Spleen (tissue), 11 donors: ENCODE results near the gene FAM216B. TPM values are rescaled to one million over a fixed set of nuclear protein-coding genes. Genes with fewer than 3 reads are reported as not detected.

Experiments used
- DNase-seq: peaks from one replicate; pipeline ENCODE4 v3.0.0-alpha.2; 2020
- H3K27ac ChIP-seq, 8 donors: fragments of 200-600 bp; sonication (generic) in 7 of 8; 1 replicate in 4 of 8; 2 replicates in 4 of 8; pipeline versions ENCODE4 v1.5.0 to v1.8.0; 2016 to 2021; ENCODE audit warnings: inconsistent platforms in 4 of 8, mild to moderate bottlenecking in 4 of 8, moderate library complexity in 1 of 8
- H3K27me3 ChIP-seq, 7 donors: fragments of 200-600 bp; sonication (generic) in 6 of 7; replicated peaks in 1 of 7; 1 replicate in 4 of 7; 2 replicates in 3 of 7; pipeline versions ENCODE4 v1.5.0 to v1.8.0; 2016 to 2021; ENCODE audit warnings: inconsistent platforms in 3 of 7, mild to moderate bottlenecking in 1 of 7
- H3K36me3 ChIP-seq, 6 donors: fragments of 200-600 bp; sonication (generic) in 5 of 6; 1 replicate in 4 of 6; 2 replicates in 2 of 6; pipeline versions ENCODE4 v1.5.0 to v1.8.0; 2016 to 2021; ENCODE audit warnings: inconsistent platforms in 2 of 6
- H3K4me1 ChIP-seq, 6 donors: fragments of 200-600 bp; sonication (generic) in 5 of 6; 1 replicate in 3 of 6; 2 replicates in 3 of 6; pipeline versions ENCODE4 v1.5.0 to v1.8.0; 2016 to 2021; ENCODE audit warnings: inconsistent platforms in 3 of 6
- H3K4me3 ChIP-seq, 8 donors: fragments of 200-600 bp; sonication (generic) in 7 of 8; 1 replicate in 4 of 8; 2 replicates in 4 of 8; pipeline versions ENCODE4 v1.5.0 to v1.8.0; 2016 to 2021; ENCODE audit warnings: inconsistent platforms in 4 of 8, mild to moderate bottlenecking in 4 of 8, moderate library complexity in 2 of 8
- H3K9me3 ChIP-seq, 8 donors: fragments of 200-600 bp; sonication (generic) in 7 of 8; 1 replicate in 4 of 8; 2 replicates in 4 of 8; pipeline versions ENCODE4 v1.5.0 to v1.8.0; 2016 to 2021; ENCODE audit warnings: inconsistent platforms in 4 of 8
- CTCF ChIP-seq, 11 experiments: fragments of 200-600 bp in 7 of 11; fragments of 450-650 bp in 4 of 11; sonication (generic) in 4 of 11; IDR thresholded peaks in 8 of 11; conservative IDR thresholded peaks in 3 of 11; 1 replicate in 7 of 11; 2 replicates in 4 of 11; pipeline versions ENCODE4 v1.4.0 to v1.8.0; 2016 to 2021; ENCODE audit warnings: antibody characterized with exemption in 11 of 11, inconsistent platforms in 4 of 11, mild to moderate bottlenecking in 1 of 11
- POLR2A ChIP-seq, 3 donors: fragments of 450-650 bp; IDR thresholded peaks; one replicate each; pipeline ENCODE4 v1.5.1; 2017; ENCODE audit warnings: antibody characterized with exemption in 3 of 3, mild to moderate bottlenecking in 1 of 3
- POLR2AphosphoS5 ChIP-seq, 3 donors: sonication (generic); formaldehyde crosslinking; IDR thresholded peaks; one replicate each; pipeline ENCODE4 v1.5.1; 2017; ENCODE audit warnings: antibody characterized with exemption in 3 of 3
- WGBS, 5 donors: extraction: QIAGEN DNeasy Blood & Tissue Kit in 3 of 5; methylation state at CpG; one replicate each; pipeline versions ENCODE4 v1.1.5 to v1.1.7; 2013 to 2018; 5-methylcytosine and 5-hydroxymethylcytosine counted together
- intact Hi-C: fragments of 100-400 bp; cut with DNase I; formaldehyde crosslinking; loops from one replicate; pipeline ENCODE4 v1.15.0; 2023; ENCODE audit warnings: low total_unique reads
- polyA plus RNA-seq, 3 donors: library from polyadenylated mRNA; stranded (reverse); fragments of 200-250 nt; gene quantifications; one replicate each; pipeline ENCODE4 v1.2.1, GENCODE V29; 2013
- total RNA-seq, 7 donors: library from RNA; depleted of rRNA in 3 of 7; stranded (reverse); fragments of >200 nt in 3 of 7; fragmentation: NEBNext Ultra II Directional in 4 of 7; extraction: Animal tissue kit (Norgen Biotek cat#: 25700) in 4 of 7; gene quantifications; one replicate each; pipeline versions ENCODE4 v1.1.0 to v1.2.1, GENCODE V29; 2016 to 2021
- donor health status: healthy with polysubstance abuse.
- donor health status: DM: no; HTN: no; CAD: no; lungs with moderate emphysema.
- donor health status: DM: no; HTN: no; CAD: no.
- donor health status: Bipolar disorder and iron deficiency.
- donor health status: healthy.
- donor health status: DM: no; HTN: no; CAD: no.
- donor health status: DM: yes; HTN: yes; CAD: no.

Gene FAM216B
- total and polyA plus RNA-seq, 10 donors: 0.04 to 0.16 (median 0.15) TPM; not detected in 7

GRCh38 chr13:42747399-42747873, 33.9 kb upstream of the FAM216B start:
- Histone ChIP-seq H3K4me1 (no peaks in the 10 kb centered on the region), H3K9me3 (no peaks in the 10 kb centered on the region), H3K27me3 (no peaks in the 10 kb centered on the region), H3K27ac (no peak overlapping the region), H3K36me3 (no peaks in the 10 kb centered on the region), H3K4me3 (no peak overlapping the region)
- WGBS, 5 donors: 73 to 84% (median 80%) methylated on average over 4 of the region's 4 CpGs
- TF ChIP-seq POLR2A (IDR thresholded peaks at IDR 0.05): no peak
- no peak for TF ChIP-seq CTCF (IDR thresholded peaks at IDR 0.05 in 8 of 11, conservative IDR thresholded peaks at IDR 0.05 in 3 of 11)
- no peak for TF ChIP-seq POLR2AphosphoS5 (IDR thresholded peaks at IDR 0.05)
- DNase-seq: no peak
- intact Hi-C loops: no loop called here

GRCh38 chr13:42750794-42751193, 30.6 kb upstream of the FAM216B start:
- TF ChIP-seq CTCF (IDR thresholded peaks at IDR 0.05 in 8 of 11, conservative IDR thresholded peaks at IDR 0.05 in 3 of 11) (no peak), POLR2A (IDR thresholded peaks at IDR 0.05) (no peak), POLR2AphosphoS5 (IDR thresholded peaks at IDR 0.05) (no peak)
- Histone ChIP-seq H3K9me3 (no peaks in the 10 kb centered on the region), H3K4me3 (no peak overlapping the region), H3K27ac (no peak overlapping the region), H3K36me3 (no peaks in the 10 kb centered on the region), H3K4me1 (no peaks in the 10 kb centered on the region), H3K27me3 (peaks cover 0 to 2% (median 0%) of the 10 kb centered on the region in 7 donors)
- WGBS, 5 donors: 44 to 61% (median 54%) methylated on average over 5 of the region's 5 CpGs
- intact Hi-C loops: no loop called here
- no peak for DNase-seq

GRCh38 chr13:42751693-42752092, 29.7 kb upstream of the FAM216B start:
- no peak for DNase-seq
- Histone ChIP-seq H3K4me3 (no peak overlapping the region), H3K27ac (no peak overlapping the region), H3K4me1 (no peaks in the 10 kb centered on the region), H3K9me3 (no peaks in the 10 kb centered on the region), H3K27me3 (peaks cover 0 to 3% (median 0%) of the 10 kb centered on the region in 7 donors), H3K36me3 (no peaks in the 10 kb centered on the region)
- intact Hi-C loops: no loop called here
- WGBS, 5 donors: 75 to 88% (median 80%) methylated on average over 3 of the region's 3 CpGs
- TF ChIP-seq POLR2A (IDR thresholded peaks at IDR 0.05): no peak
- TF ChIP-seq POLR2AphosphoS5 (IDR thresholded peaks at IDR 0.05): no peak
- no peak for TF ChIP-seq CTCF (IDR thresholded peaks at IDR 0.05 in 8 of 11, conservative IDR thresholded peaks at IDR 0.05 in 3 of 11)

- intact Hi-C loops: no loop called here
- no peak overlapping the region for H3K4me3 ChIP-seq
- peaks cover 0 to 3% (median 0%) of the 10 kb centered on the region in 7 donors for H3K27me3 ChIP-seq
- no peak for DNase-seq
- WGBS, 5 donors: 86 to 100% (median 95%) methylated on average over 2 of the region's 2 CpGs
- no peaks in the 10 kb centered on the region for H3K4me1 ChIP-seq
- no peaks in the 10 kb centered on the region for H3K9me3 ChIP-seq
- H3K36me3 ChIP-seq: no peaks in the 10 kb centered on the region
- no peak overlapping the region for H3K27ac ChIP-seq
- no peak for TF ChIP-seq POLR2A (IDR thresholded peaks at IDR 0.05)
- TF ChIP-seq POLR2AphosphoS5 (IDR thresholded peaks at IDR 0.05): no peak
- TF ChIP-seq CTCF (IDR thresholded peaks at IDR 0.05 in 8 of 11, conservative IDR thresholded peaks at IDR 0.05 in 3 of 11): no peak
These were observed 28.7 kb upstream of the FAM216B start for GRCh38 chr13:42752731-42753130.
